22Rv1 (cell line): ENCODE data around the gene DGKG.

Source experiments
- CTCF ChIP-seq: fragments of 450-650 bp; IDR thresholded peaks from 2 replicates; pipeline ENCODE4 v1.5.1; 2017; ENCODE audit warnings: mild to moderate bottlenecking
- ZFX ChIP-seq: fragments of 450-650 bp; IDR thresholded peaks from 2 replicates; pipeline ENCODE4 v1.6.1; 2017; ENCODE audit warnings: antibody characterized with exemption, borderline replicate concordance

- TF ChIP-seq CTCF (no peak), ZFX (no peak)
Measured at GRCh38 chr3:186401556-186401955, 39.5 kb upstream of the DGKG start.
